ENCODE measurements around the gene FMN1.

FMN1 gene

DNA sequence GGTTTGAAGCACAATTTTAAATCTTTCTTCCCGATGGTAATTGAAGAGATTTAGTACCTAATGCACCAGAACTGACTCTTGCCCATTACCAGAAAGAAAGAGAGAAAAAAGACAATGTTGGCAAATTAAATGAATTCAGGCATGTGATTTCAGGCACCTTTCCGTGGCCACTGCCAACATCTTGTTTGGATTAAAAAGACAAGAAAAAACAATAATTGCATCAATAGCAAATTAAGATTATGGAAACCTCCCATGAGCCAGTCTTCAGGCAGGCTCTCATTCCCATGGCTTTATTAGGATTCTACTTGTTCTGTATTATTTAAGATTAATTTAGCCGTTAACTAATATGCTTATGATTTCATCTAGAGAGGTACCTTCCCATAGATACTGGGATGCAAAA lies 283.7 kb downstream of the FMN1 start:
- Histone ChIP-seq H3K4me3 (ENCODE audit: low read length) (no peak overlapping the region), H3K27ac (ENCODE audit: low read length) (no peak overlapping the region), H3K9me3 (ENCODE audit: control insufficient read depth, insufficient read depth, low read length) (no peaks in the 10 kb centered on the region), H3K36me3 (ENCODE audit: control insufficient read depth, insufficient read depth, low read length) (no peaks in the 10 kb centered on the region), H3K4me1 (ENCODE audit: control insufficient read depth, insufficient read depth, low read length) (no peaks in the 10 kb centered on the region), H3K27me3 (ENCODE audit: control insufficient read depth, insufficient read depth, low read length) (no peaks in the 10 kb centered on the region)
- no peak for DNase-seq (ENCODE audit: low read depth, low spot score)
- no CpG with 5 or more reads among the region's 3 CpGs for WGBS (ENCODE audit: insufficient coverage, insufficient read length)

DNA sequence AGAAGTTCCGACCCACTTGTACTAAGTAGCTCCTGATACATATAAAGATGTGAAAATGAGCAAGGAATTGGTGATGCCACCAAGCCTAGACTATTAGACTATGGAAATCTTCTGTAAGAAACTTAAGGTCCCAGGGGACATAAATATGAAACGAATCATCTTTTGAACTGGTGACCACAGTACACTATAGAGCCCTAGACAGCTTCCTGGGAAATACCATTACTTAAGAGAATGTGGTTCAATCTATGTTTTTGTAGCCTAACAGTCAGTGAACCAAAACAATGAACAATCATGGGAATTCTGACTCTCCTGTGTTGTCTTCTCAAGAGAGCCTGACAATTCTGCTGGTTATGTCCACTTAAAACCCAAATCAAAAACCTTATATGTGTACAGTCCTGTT lies 285.1 kb downstream of the FMN1 start:
- Histone ChIP-seq H3K4me1 (ENCODE audit: control insufficient read depth, insufficient read depth, low read length) (no peaks in the 10 kb centered on the region), H3K4me3 (ENCODE audit: low read length) (no peak overlapping the region), H3K27ac (ENCODE audit: low read length) (no peak overlapping the region), H3K36me3 (ENCODE audit: control insufficient read depth, insufficient read depth, low read length) (no peaks in the 10 kb centered on the region), H3K27me3 (ENCODE audit: control insufficient read depth, insufficient read depth, low read length) (no peaks in the 10 kb centered on the region), H3K9me3 (ENCODE audit: control insufficient read depth, insufficient read depth, low read length) (no peaks in the 10 kb centered on the region)
- no CpG with 5 or more reads among the region's 2 CpGs for WGBS (ENCODE audit: insufficient coverage, insufficient read length)
- no peak for DNase-seq (ENCODE audit: low read depth, low spot score)

DNA sequence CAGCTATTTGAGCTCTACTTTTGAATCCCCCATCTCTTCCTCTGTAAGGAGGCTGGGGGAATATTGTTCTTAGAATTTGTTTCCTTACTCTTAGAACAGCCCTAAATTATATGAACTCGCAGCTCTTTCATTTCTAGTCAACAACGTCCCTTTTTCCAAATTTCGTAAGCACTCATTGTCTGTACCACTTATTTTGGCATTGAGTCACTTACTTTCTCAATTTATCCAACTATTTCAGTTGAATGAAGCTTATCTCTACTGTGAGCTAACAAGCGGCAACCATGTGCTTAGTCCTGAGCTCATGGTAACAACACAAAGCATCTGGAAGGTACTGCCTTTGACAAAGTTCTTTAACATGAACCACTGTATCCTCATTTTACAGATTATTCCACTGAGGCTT lies 285.6 kb downstream of the FMN1 start:
- Histone ChIP-seq H3K4me3 (ENCODE audit: low read length) (no peak overlapping the region), H3K9me3 (ENCODE audit: control insufficient read depth, insufficient read depth, low read length) (no peaks in the 10 kb centered on the region), H3K36me3 (ENCODE audit: control insufficient read depth, insufficient read depth, low read length) (no peaks in the 10 kb centered on the region), H3K27me3 (ENCODE audit: control insufficient read depth, insufficient read depth, low read length) (no peaks in the 10 kb centered on the region), H3K4me1 (ENCODE audit: control insufficient read depth, insufficient read depth, low read length) (no peaks in the 10 kb centered on the region), H3K27ac (ENCODE audit: low read length) (no peak overlapping the region)
- no peak for DNase-seq (ENCODE audit: low read depth, low spot score)
- WGBS (ENCODE audit: insufficient coverage, insufficient read length): 100% methylated on average over 2 of the region's 4 CpGs

- WGBS (ENCODE audit: insufficient coverage, insufficient read length): no CpG with 5 or more reads among the region's 5 CpGs
- H3K4me3 ChIP-seq (ENCODE audit: low read length): no peak overlapping the region
- no peak for DNase-seq (ENCODE audit: low read depth, low spot score)
- no peaks in the 10 kb centered on the region for H3K27me3 ChIP-seq (ENCODE audit: control insufficient read depth, insufficient read depth, low read length)
- no peaks in the 10 kb centered on the region for H3K9me3 ChIP-seq (ENCODE audit: control insufficient read depth, insufficient read depth, low read length)
- H3K4me1 ChIP-seq (ENCODE audit: control insufficient read depth, insufficient read depth, low read length): no peaks in the 10 kb centered on the region
- no peaks in the 10 kb centered on the region for H3K36me3 ChIP-seq (ENCODE audit: control insufficient read depth, insufficient read depth, low read length)
- no peak overlapping the region for H3K27ac ChIP-seq (ENCODE audit: low read length)
These were observed 286.2 kb downstream of the FMN1 start for GRCh38 chr15:32908135-32908801.

GRCh38 chr15:32905481-32905880 lies 289.0 kb downstream of the FMN1 start:
- H3K36me3 ChIP-seq (ENCODE audit: control insufficient read depth, insufficient read depth, low read length): no peaks in the 10 kb centered on the region
- no peaks in the 10 kb centered on the region for H3K9me3 ChIP-seq (ENCODE audit: control insufficient read depth, insufficient read depth, low read length)
- no peaks in the 10 kb centered on the region for H3K27me3 ChIP-seq (ENCODE audit: control insufficient read depth, insufficient read depth, low read length)
- no peak for DNase-seq (ENCODE audit: low read depth, low spot score)
- WGBS (ENCODE audit: insufficient coverage, insufficient read length): no CpG with 5 or more reads among the region's 4 CpGs
- H3K27ac ChIP-seq (ENCODE audit: low read length): no peak overlapping the region
- no peaks in the 10 kb centered on the region for H3K4me1 ChIP-seq (ENCODE audit: control insufficient read depth, insufficient read depth, low read length)
- no peak overlapping the region for H3K4me3 ChIP-seq (ENCODE audit: low read length)

GRCh38 chr15:32904448-32904847 lies 290.1 kb downstream of the FMN1 start:
- Histone ChIP-seq H3K27me3 (ENCODE audit: control insufficient read depth, insufficient read depth, low read length) (no peaks in the 10 kb centered on the region), H3K27ac (ENCODE audit: low read length) (no peak overlapping the region), H3K36me3 (ENCODE audit: control insufficient read depth, insufficient read depth, low read length) (no peaks in the 10 kb centered on the region), H3K9me3 (ENCODE audit: control insufficient read depth, insufficient read depth, low read length) (no peaks in the 10 kb centered on the region), H3K4me3 (ENCODE audit: low read length) (no peak overlapping the region), H3K4me1 (ENCODE audit: control insufficient read depth, insufficient read depth, low read length) (peaks cover 2% of the 10 kb centered on the region; the same call in 1 of the 2 replicates)
- no CpG with 5 or more reads among the region's 2 CpGs for WGBS (ENCODE audit: insufficient coverage, insufficient read length)
- DNase-seq (ENCODE audit: low read depth, low spot score): no peak

DNA sequence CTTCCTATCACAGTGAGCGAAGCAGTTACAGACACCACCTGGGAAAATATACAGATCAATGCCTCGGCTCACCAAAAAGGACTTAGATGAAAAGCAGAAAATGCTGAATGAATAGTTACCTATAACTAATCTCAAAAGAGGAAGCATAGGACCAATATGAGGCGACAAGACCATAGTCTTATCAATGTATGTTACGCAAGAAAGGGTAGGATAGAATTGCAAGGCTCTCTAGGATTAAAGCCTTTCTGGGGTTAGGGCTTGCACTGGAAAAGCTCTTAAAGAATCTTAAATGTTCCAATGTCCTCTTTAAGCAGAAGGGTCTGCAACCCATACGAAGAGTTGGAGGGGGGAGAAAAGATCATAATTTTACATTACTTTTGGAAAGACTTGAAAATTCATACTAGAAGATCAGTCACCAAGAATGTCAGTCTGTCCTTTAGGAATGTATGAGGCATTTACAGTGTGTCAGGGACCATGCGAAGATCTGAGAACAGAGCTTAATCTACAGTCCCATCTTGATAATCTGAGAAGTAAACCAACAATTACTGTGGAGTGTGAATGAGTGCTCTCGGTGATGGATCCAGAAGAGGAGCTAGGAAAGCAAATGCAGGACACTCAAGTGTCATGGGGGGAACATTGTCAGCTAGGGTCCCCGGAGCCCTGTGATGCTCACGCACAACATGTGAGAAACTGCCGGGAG lies 290.8 kb downstream of the FMN1 start:
- Histone ChIP-seq H3K27ac (ENCODE audit: low read length) (no peak overlapping the region), H3K9me3 (ENCODE audit: control insufficient read depth, insufficient read depth, low read length) (no peaks in the 10 kb centered on the region), H3K27me3 (ENCODE audit: control insufficient read depth, insufficient read depth, low read length) (no peaks in the 10 kb centered on the region), H3K4me3 (ENCODE audit: low read length) (no peak overlapping the region), H3K36me3 (ENCODE audit: control insufficient read depth, insufficient read depth, low read length) (no peaks in the 10 kb centered on the region), H3K4me1 (ENCODE audit: control insufficient read depth, insufficient read depth, low read length) (peaks cover 2% of the 10 kb centered on the region; the same call in 1 of the 2 replicates)
- DNase-seq (ENCODE audit: low read depth, low spot score): no peak
- no CpG with 5 or more reads among the region's 10 CpGs for WGBS (ENCODE audit: insufficient coverage, insufficient read length)

- Histone ChIP-seq H3K4me1 (ENCODE audit: control insufficient read depth, insufficient read depth, low read length) (peaks cover 4% of the 10 kb centered on the region; the same call in 1 of the 2 replicates), H3K4me3 (ENCODE audit: low read length) (no peak overlapping the region), H3K27ac (ENCODE audit: low read length) (no peak overlapping the region), H3K27me3 (ENCODE audit: control insufficient read depth, insufficient read depth, low read length) (no peaks in the 10 kb centered on the region), H3K36me3 (ENCODE audit: control insufficient read depth, insufficient read depth, low read length) (no peaks in the 10 kb centered on the region), H3K9me3 (ENCODE audit: control insufficient read depth, insufficient read depth, low read length) (no peaks in the 10 kb centered on the region)
- no peak for DNase-seq (ENCODE audit: low read depth, low spot score)
- WGBS (ENCODE audit: insufficient coverage, insufficient read length): no CpG with 5 or more reads among the region's 3 CpGs
These were observed 292.5 kb downstream of the FMN1 start for GRCh38 chr15:32901995-32902394.

DNA sequence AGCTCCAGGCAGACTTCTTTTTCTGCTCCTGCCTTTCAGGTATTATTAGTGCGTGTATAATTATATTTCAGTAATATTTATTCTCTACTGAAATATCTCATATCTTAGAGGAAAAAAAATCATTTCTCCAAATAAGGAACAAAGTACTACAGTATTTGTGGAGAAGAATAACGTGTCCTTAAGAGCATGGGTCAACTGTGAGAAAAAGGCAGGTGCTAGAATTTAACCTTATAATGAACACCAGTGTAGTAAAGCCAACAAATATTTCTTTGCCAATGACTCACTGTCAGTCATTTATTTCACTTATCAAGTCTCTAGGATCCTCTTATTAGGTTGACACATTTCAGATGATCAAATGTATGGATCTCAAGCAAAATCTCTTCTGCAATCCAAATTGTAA lies 293.3 kb downstream of the FMN1 start:
- H3K9me3 ChIP-seq (ENCODE audit: control insufficient read depth, insufficient read depth, low read length): no peaks in the 10 kb centered on the region
- peaks cover 4% of the 10 kb centered on the region; the same call in 1 of the 2 replicates for H3K4me1 ChIP-seq (ENCODE audit: control insufficient read depth, insufficient read depth, low read length)
- no peak for DNase-seq (ENCODE audit: low read depth, low spot score)
- H3K36me3 ChIP-seq (ENCODE audit: control insufficient read depth, insufficient read depth, low read length): no peaks in the 10 kb centered on the region
- WGBS (ENCODE audit: insufficient coverage, insufficient read length): no CpG with 5 or more reads among the region's 2 CpGs
- H3K4me3 ChIP-seq (ENCODE audit: low read length): no peak overlapping the region
- H3K27me3 ChIP-seq (ENCODE audit: control insufficient read depth, insufficient read depth, low read length): no peaks in the 10 kb centered on the region
- no peak overlapping the region for H3K27ac ChIP-seq (ENCODE audit: low read length)

GRCh38 chr15:32899126-32899596 lies 295.4 kb downstream of the FMN1 start:
- Histone ChIP-seq H3K4me1 (ENCODE audit: control insufficient read depth, insufficient read depth, low read length) (peaks cover 4% of the 10 kb centered on the region; the same call in 1 of the 2 replicates), H3K9me3 (ENCODE audit: control insufficient read depth, insufficient read depth, low read length) (no peaks in the 10 kb centered on the region), H3K36me3 (ENCODE audit: control insufficient read depth, insufficient read depth, low read length) (no peaks in the 10 kb centered on the region), H3K27ac (ENCODE audit: low read length) (no peak overlapping the region), H3K4me3 (ENCODE audit: low read length) (no peak overlapping the region), H3K27me3 (ENCODE audit: control insufficient read depth, insufficient read depth, low read length) (no peaks in the 10 kb centered on the region)
- peak; percentile 78 for DNase-seq (ENCODE audit: low read depth, low spot score)
- no CpG with 5 or more reads among the region's 6 CpGs for WGBS (ENCODE audit: insufficient coverage, insufficient read length)
